Measurements from ENCODE around the gene TMEM39A.

Gene TMEM39A, protein sequence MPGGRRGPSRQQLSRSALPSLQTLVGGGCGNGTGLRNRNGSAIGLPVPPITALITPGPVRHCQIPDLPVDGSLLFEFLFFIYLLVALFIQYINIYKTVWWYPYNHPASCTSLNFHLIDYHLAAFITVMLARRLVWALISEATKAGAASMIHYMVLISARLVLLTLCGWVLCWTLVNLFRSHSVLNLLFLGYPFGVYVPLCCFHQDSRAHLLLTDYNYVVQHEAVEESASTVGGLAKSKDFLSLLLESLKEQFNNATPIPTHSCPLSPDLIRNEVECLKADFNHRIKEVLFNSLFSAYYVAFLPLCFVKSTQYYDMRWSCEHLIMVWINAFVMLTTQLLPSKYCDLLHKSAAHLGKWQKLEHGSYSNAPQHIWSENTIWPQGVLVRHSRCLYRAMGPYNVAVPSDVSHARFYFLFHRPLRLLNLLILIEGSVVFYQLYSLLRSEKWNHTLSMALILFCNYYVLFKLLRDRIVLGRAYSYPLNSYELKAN

DNA sequence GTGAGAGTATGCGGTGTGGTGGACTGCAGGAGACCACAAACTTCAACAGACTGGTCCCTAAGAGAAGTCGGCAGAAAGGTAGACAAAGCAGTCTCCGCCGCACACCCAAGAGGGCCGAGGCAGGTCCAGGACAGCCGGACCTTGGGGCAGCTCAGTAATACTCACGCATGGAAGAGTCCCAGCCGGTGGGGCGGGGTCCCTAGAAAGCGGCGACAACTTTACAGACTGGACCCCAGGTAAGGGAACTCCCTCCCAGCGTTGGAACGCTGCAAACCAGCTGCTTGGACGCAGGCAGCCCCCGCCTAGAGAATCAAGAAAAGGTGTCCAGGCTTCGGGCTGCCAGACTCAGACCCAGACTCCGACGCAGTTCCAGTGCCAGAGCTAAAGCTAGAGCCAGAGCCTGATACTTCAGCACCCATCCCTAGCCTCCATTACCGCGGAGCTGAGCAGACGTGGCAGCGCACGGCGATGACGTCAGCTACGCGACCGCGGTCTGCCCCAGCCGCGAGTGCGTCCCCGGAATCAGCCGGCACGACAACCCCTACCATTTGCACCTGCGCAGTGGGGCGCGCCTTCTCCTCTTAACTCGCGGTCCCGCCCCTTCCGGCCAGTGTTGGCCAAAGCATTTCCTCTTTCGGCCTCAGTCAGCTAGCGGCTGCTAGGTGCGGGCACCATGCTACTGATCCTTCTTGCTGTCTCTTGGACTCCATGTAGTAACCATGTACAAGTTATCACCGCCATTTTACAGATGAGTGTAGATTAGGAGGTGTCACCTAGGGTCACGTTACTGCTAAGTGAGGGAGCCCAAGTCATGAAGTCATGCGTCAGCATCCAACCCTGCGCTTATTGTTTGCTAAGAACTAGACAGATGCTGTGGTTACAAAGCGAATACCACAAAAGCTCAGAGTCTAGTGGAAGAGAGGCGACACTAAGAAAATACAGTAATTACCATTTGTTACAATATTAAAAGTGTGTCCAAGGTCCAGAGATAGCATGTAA lies at the start of gene TMEM39A:
Gene TMEM39A, minus strand, starts transcription at position 445 of the 999 bp plus-strand sequence. CDS start 1,541 bp downstream, outside the sequence.
- Histone ChIP-seq H3K4me3 (ENCODE audit: low read depth, low read length, poor library complexity, severe bottlenecking) (peak within 1 kb of the TSS; percentile 89), H3K4me2 (ENCODE audit: low read length) (peak within 1 kb of the TSS; percentile 85), H3K9ac (ENCODE audit: low read length) (peak within 1 kb of the TSS; percentile 87), H3F3A (ENCODE audit: insufficient read depth, low read length) (no peaks in the 10 kb centered on the region), H3K9me3 (ENCODE audit: low read length) (no peaks in the 10 kb centered on the region), H3K4me1 (ENCODE audit: insufficient read depth, low read length, severe bottlenecking) (peaks cover 31% of the 10 kb centered on the region), H3K36me3 (ENCODE audit: insufficient read depth, low read length) (peaks cover 32% of the 10 kb centered on the region), H3K79me2 (ENCODE audit: insufficient read depth, low read length) (peaks cover 15% of the 10 kb centered on the region), H3K27me3 (ENCODE audit: insufficient read depth, low read length) (no peaks in the 10 kb centered on the region), H4K20me1 (ENCODE audit: insufficient read depth, low read length) (no peaks in the 10 kb centered on the region), H2AFZ (ENCODE audit: low read length) (no peak within 1 kb of the TSS), H3K9me2 (ENCODE audit: low read depth, low read length) (no peaks in the 10 kb centered on the region), H3K27ac (ENCODE audit: low read depth, low read length, poor library complexity, severe bottlenecking) (peak within 1 kb of the TSS; percentile 70)
- TF ChIP-seq, protein P1, sequence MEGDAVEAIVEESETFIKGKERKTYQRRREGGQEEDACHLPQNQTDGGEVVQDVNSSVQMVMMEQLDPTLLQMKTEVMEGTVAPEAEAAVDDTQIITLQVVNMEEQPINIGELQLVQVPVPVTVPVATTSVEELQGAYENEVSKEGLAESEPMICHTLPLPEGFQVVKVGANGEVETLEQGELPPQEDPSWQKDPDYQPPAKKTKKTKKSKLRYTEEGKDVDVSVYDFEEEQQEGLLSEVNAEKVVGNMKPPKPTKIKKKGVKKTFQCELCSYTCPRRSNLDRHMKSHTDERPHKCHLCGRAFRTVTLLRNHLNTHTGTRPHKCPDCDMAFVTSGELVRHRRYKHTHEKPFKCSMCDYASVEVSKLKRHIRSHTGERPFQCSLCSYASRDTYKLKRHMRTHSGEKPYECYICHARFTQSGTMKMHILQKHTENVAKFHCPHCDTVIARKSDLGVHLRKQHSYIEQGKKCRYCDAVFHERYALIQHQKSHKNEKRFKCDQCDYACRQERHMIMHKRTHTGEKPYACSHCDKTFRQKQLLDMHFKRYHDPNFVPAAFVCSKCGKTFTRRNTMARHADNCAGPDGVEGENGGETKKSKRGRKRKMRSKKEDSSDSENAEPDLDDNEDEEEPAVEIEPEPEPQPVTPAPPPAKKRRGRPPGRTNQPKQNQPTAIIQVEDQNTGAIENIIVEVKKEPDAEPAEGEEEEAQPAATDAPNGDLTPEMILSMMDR (IDR thresholded peaks at IDR 0.05; ENCODE audit: low read length), result no peak
- no peak for TF ChIP-seq EZH2 (IDR thresholded peaks at IDR 0.05; ENCODE audit: borderline replicate concordance, low read length)

DNA sequence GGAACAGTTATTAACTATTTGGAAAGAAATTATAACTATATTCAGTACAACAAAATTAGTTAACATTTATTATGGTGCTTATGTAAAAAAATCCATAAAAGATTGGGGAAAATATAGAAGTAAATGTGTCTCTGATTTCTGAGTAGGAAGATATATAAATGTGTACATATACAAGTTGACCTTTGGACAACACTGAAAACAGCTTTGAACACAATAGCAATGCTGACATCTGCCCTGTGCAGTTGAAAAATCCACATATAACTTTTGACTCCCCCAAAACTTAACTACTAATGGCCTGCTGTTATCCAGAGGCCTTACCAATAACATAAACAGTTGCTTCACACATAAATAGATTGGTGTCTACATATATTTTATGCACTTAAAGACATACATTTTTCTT lies 47.3 kb upstream of the TMEM39A start:
- Histone ChIP-seq H3K9ac (ENCODE audit: low read length) (no peak overlapping the region), H3K4me1 (ENCODE audit: insufficient read depth, low read length, severe bottlenecking) (no peaks in the 10 kb centered on the region), H3K9me2 (ENCODE audit: low read depth, low read length) (no peaks in the 10 kb centered on the region), H4K20me1 (ENCODE audit: insufficient read depth, low read length) (no peaks in the 10 kb centered on the region), H3K27ac (ENCODE audit: low read depth, low read length, poor library complexity, severe bottlenecking) (no peak overlapping the region), H3K9me3 (ENCODE audit: low read length) (no peaks in the 10 kb centered on the region), H3K79me2 (ENCODE audit: insufficient read depth, low read length) (peaks cover 3% of the 10 kb centered on the region; the same call in 1 of the 2 replicates), H3F3A (ENCODE audit: insufficient read depth, low read length) (no peaks in the 10 kb centered on the region), H3K36me3 (ENCODE audit: insufficient read depth, low read length) (peaks cover 81% of the 10 kb centered on the region), H2AFZ (ENCODE audit: low read length) (no peak overlapping the region), H3K27me3 (ENCODE audit: insufficient read depth, low read length) (no peaks in the 10 kb centered on the region), H3K4me2 (ENCODE audit: low read length) (no peak overlapping the region), H3K4me3 (ENCODE audit: low read depth, low read length, poor library complexity, severe bottlenecking) (no peak overlapping the region)
- TF ChIP-seq, protein P1 (IDR thresholded peaks at IDR 0.05; ENCODE audit: low read length), result no peak
- no peak for TF ChIP-seq EZH2 (IDR thresholded peaks at IDR 0.05; ENCODE audit: borderline replicate concordance, low read length)

DNA sequence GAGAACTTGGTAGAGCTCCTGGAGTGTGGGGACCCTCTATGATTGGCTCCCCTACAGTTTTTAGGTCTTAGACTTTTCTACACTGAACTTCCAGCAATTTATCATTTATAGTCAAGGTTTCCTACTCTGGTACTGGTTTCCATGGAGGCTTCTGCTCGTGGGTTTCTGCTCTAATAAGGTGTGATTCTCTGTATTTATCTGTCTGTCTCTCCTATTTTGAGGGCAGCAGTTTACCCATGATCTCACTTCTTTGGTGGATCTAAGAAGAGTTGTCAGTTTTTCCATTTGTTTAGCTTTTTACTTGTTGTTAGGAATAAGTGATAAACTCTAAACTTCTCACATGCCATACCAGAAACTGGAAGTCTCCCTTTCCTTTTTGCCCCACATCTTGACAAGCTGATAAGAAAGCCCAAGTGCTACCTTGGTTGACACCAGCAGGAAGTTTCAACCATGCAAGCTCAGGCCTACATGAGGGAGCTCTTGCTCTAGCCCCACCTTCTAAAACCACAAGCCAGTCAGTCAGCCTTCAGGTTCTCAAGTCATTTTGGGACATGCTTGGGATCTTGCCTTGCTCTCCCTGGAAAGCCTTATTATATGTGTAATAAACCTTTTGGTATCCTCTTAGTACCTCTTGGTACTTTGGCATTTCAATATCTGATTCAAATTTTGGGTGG lies 44.9 kb upstream of the TMEM39A start:
- Histone ChIP-seq H3K27me3 (ENCODE audit: insufficient read depth, low read length) (no peaks in the 10 kb centered on the region), H3K36me3 (ENCODE audit: insufficient read depth, low read length) (peaks cover 77% of the 10 kb centered on the region)
- TF ChIP-seq, protein P1 (IDR thresholded peaks at IDR 0.05; ENCODE audit: low read length), result no peak
- TF ChIP-seq EZH2 (IDR thresholded peaks at IDR 0.05; ENCODE audit: borderline replicate concordance, low read length), result no peak

More for the DNA sequence above, 44.9 kb upstream of the TMEM39A start:
- Histone ChIP-seq H3K9ac (ENCODE audit: low read length) (no peak overlapping the region), H3K27ac (ENCODE audit: low read depth, low read length, poor library complexity, severe bottlenecking) (no peak overlapping the region), H3K9me2 (ENCODE audit: low read depth, low read length) (no peaks in the 10 kb centered on the region), H3K9me3 (ENCODE audit: low read length) (no peaks in the 10 kb centered on the region), H3K4me2 (ENCODE audit: low read length) (no peak overlapping the region), H2AFZ (ENCODE audit: low read length) (no peak overlapping the region), H3K4me3 (ENCODE audit: low read depth, low read length, poor library complexity, severe bottlenecking) (no peak overlapping the region), H4K20me1 (ENCODE audit: insufficient read depth, low read length) (no peaks in the 10 kb centered on the region), H3K79me2 (ENCODE audit: insufficient read depth, low read length) (peaks cover 3% of the 10 kb centered on the region; the same call in 1 of the 2 replicates), H3K4me1 (ENCODE audit: insufficient read depth, low read length, severe bottlenecking) (no peaks in the 10 kb centered on the region), H3F3A (ENCODE audit: insufficient read depth, low read length) (no peaks in the 10 kb centered on the region)

All from OCI-LY1 (cell line).